ENCODE results near the gene POC1B.

POC1B gene

DNA sequence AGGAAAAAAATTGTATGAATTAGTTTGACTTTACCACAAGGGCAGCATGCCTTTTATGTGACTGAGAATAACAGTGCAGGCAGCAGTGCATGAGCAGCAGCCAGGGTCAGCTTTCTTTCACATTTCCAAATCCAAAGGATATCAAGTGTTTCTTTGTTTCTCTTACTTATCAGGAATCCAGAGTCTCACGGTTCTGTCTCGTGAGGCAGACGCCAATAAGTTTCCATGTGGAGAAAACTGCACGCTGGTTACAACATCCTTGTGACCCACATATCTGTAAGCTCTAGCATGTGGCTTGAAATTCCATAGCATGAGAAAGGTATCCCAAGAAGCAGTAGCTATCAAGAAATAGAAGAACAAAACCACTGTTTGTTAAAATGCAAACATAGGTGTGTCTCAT is 28.8 kb downstream of the POC1B start:
- TF ChIP-seq, protein P1, sequence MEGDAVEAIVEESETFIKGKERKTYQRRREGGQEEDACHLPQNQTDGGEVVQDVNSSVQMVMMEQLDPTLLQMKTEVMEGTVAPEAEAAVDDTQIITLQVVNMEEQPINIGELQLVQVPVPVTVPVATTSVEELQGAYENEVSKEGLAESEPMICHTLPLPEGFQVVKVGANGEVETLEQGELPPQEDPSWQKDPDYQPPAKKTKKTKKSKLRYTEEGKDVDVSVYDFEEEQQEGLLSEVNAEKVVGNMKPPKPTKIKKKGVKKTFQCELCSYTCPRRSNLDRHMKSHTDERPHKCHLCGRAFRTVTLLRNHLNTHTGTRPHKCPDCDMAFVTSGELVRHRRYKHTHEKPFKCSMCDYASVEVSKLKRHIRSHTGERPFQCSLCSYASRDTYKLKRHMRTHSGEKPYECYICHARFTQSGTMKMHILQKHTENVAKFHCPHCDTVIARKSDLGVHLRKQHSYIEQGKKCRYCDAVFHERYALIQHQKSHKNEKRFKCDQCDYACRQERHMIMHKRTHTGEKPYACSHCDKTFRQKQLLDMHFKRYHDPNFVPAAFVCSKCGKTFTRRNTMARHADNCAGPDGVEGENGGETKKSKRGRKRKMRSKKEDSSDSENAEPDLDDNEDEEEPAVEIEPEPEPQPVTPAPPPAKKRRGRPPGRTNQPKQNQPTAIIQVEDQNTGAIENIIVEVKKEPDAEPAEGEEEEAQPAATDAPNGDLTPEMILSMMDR (IDR thresholded peaks at IDR 0.05; ENCODE audit: low read length): no peak
- TF ChIP-seq EZH2 (IDR thresholded peaks at IDR 0.05; ENCODE audit: borderline replicate concordance, low read length): no peak
- Histone ChIP-seq H3K4me1 (ENCODE audit: insufficient read depth, low read length, severe bottlenecking) (peaks cover 15% of the 10 kb centered on the region), H3K9ac (ENCODE audit: low read length) (no peak overlapping the region), H3K27me3 (ENCODE audit: insufficient read depth, low read length) (no peaks in the 10 kb centered on the region), H3K27ac (ENCODE audit: low read depth, low read length, poor library complexity, severe bottlenecking) (no peak overlapping the region), H3K9me3 (ENCODE audit: low read length) (no peaks in the 10 kb centered on the region), H2AFZ (ENCODE audit: low read length) (no peak overlapping the region), H4K20me1 (ENCODE audit: insufficient read depth, low read length) (no peaks in the 10 kb centered on the region), H3F3A (ENCODE audit: insufficient read depth, low read length) (no peaks in the 10 kb centered on the region), H3K79me2 (ENCODE audit: insufficient read depth, low read length) (no peaks in the 10 kb centered on the region), H3K36me3 (ENCODE audit: insufficient read depth, low read length) (no peaks in the 10 kb centered on the region), H3K4me2 (ENCODE audit: low read length) (no peak overlapping the region), H3K9me2 (ENCODE audit: low read depth, low read length) (no peaks in the 10 kb centered on the region), H3K4me3 (ENCODE audit: low read depth, low read length, poor library complexity, severe bottlenecking) (no peak overlapping the region)

DNA sequence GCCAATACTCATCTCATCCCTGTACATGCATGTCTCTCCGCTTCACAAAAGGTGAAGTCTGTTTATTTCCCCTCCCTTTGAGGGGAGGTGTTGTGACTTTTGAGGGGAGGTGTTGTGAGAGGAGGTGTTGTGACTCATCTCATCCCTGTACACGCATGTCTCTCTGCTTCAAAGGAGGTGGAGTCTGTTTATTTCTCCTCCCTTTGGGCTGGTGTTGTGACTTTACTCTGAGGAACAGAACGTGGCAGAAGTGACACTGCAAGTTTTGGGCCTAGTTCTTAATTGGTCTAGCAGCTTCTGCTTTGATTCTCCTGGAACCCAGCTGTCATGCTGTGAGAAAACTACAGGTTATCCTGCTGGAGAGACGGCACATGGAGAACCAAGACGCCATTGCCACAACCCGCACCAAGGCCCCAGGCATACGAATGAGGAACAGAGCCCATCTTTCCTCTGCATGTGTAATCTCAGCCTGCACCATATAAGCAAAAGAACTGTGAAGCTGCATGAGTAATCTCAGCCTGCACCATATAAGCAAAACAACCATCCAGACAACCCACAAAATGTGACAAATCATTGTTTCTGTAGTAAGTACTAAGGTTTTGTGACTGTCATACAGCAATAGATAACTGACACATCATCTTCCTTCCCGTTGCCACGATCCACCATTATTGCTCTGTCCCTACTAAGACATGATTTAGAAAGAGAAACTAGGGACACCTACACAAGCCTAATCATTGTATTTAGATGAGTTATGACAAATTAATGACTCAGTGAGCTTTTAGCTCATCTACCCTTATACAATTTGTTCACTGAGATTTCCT is 31.2 kb downstream of the POC1B start:
- Histone ChIP-seq H3K4me2 (ENCODE audit: low read length) (no peak overlapping the region), H3K9ac (ENCODE audit: low read length) (no peak overlapping the region), H3K27ac (ENCODE audit: low read depth, low read length, poor library complexity, severe bottlenecking) (no peak overlapping the region), H3K4me3 (ENCODE audit: low read depth, low read length, poor library complexity, severe bottlenecking) (no peak overlapping the region), H2AFZ (ENCODE audit: low read length) (no peak overlapping the region), H3K36me3 (ENCODE audit: insufficient read depth, low read length) (no peaks in the 10 kb centered on the region), H3K79me2 (ENCODE audit: insufficient read depth, low read length) (no peaks in the 10 kb centered on the region), H3K9me2 (ENCODE audit: low read depth, low read length) (no peaks in the 10 kb centered on the region), H3K27me3 (ENCODE audit: insufficient read depth, low read length) (no peaks in the 10 kb centered on the region), H3F3A (ENCODE audit: insufficient read depth, low read length) (no peaks in the 10 kb centered on the region), H3K4me1 (ENCODE audit: insufficient read depth, low read length, severe bottlenecking) (peaks cover 15% of the 10 kb centered on the region), H3K9me3 (ENCODE audit: low read length) (no peaks in the 10 kb centered on the region), H4K20me1 (ENCODE audit: insufficient read depth, low read length) (no peaks in the 10 kb centered on the region)
- TF ChIP-seq EZH2 (IDR thresholded peaks at IDR 0.05; ENCODE audit: borderline replicate concordance, low read length): no peak
- TF ChIP-seq, protein P1 (IDR thresholded peaks at IDR 0.05; ENCODE audit: low read length): no peak

DNA sequence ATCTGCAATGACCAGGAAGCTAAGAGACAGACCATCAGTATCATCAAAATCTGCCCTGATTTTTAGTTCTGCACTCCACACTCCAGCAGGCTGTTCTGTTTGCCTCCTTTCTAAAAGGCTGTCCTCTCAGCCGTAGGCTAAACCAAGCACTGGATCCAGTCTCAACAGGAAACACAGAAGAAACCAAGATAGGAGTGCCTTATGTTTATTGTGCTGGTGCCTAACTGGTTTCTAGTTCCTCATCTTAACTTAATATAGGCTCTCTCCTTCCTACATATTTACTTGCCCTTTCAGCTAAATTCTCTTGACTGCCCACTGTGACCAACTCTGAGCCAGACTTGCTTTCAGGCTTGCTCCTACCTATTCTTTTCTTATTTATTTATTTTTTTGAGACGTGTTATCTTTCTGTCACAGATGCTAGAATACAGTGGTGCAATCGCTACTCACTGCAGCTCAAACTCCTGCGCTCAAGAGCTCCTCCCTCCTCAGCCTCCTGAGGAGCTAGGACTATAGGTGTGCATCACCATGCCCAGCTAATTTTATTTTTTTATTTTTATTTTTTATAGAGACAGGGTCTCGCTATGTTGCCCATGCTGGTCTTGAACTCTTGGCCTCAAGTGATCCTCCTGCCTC is 32.1 kb downstream of the POC1B start:
- H3K79me2 ChIP-seq (ENCODE audit: insufficient read depth, low read length): no peaks in the 10 kb centered on the region
- TF ChIP-seq EZH2 (IDR thresholded peaks at IDR 0.05; ENCODE audit: borderline replicate concordance, low read length): no peak
- H3K9ac ChIP-seq (ENCODE audit: low read length): no peak overlapping the region
- no peaks in the 10 kb centered on the region for H3K36me3 ChIP-seq (ENCODE audit: insufficient read depth, low read length)
- no peaks in the 10 kb centered on the region for H3F3A ChIP-seq (ENCODE audit: insufficient read depth, low read length)
- H3K27ac ChIP-seq (ENCODE audit: low read depth, low read length, poor library complexity, severe bottlenecking): no peak overlapping the region
- no peaks in the 10 kb centered on the region for H4K20me1 ChIP-seq (ENCODE audit: insufficient read depth, low read length)
- H3K4me3 ChIP-seq (ENCODE audit: low read depth, low read length, poor library complexity, severe bottlenecking): no peak overlapping the region
- no peak overlapping the region for H3K4me2 ChIP-seq (ENCODE audit: low read length)
- H3K9me2 ChIP-seq (ENCODE audit: low read depth, low read length): no peaks in the 10 kb centered on the region
- no peak overlapping the region for H2AFZ ChIP-seq (ENCODE audit: low read length)
- no peaks in the 10 kb centered on the region for H3K9me3 ChIP-seq (ENCODE audit: low read length)
- H3K27me3 ChIP-seq (ENCODE audit: insufficient read depth, low read length): no peaks in the 10 kb centered on the region
- peaks cover 15% of the 10 kb centered on the region for H3K4me1 ChIP-seq (ENCODE audit: insufficient read depth, low read length, severe bottlenecking)

All from OCI-LY1 (cell line).